Stimulated activated CD8-positive, alpha-beta memory T cell treated with anti-CD3 and anti-CD28 coated beads, Interleukin-12 subunit alpha, Interleukin-12 subunit beta, amount 100 ng/mL, for 1 hour (primary cell): Measurements from ENCODE around the gene ELL.

Source experiments
- DNase-seq: peaks from one replicate; pipeline ENCODE4 v3.0.0-alpha.2; 2020; ENCODE audit warnings: low read depth

The ELL gene

GRCh38 chr19:18488838-18489626 lies 32.8 kb downstream of the ELL start:
- DNase-seq: no peak

DNA sequence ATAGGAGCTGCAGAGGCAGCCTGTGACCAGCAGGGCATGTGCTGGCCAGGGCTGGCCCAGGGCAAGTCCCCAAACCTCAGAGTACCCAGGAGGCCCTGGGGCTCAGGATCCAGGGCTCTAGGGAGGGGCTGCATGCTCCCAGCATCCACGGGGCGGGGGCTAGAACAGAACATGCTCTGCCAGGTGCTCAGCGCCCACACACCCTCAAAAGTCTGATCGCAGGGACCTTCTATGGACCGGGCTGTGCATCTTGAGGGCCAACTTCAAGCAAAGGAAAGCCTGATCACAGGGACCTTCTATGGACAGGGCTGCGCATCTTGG lies 33.5 kb downstream of the ELL start:
- DNase-seq: no peak

GRCh38 chr19:18487576-18488402 lies 34.1 kb downstream of the ELL start:
- DNase-seq: no peak

- no peak for DNase-seq
Measured at GRCh38 chr19:18486746-18487145, 35.1 kb downstream of the ELL start.

- DNase-seq: no peak
Measured at GRCh38 chr19:18484992-18485391, 36.9 kb downstream of the ELL start.

DNA sequence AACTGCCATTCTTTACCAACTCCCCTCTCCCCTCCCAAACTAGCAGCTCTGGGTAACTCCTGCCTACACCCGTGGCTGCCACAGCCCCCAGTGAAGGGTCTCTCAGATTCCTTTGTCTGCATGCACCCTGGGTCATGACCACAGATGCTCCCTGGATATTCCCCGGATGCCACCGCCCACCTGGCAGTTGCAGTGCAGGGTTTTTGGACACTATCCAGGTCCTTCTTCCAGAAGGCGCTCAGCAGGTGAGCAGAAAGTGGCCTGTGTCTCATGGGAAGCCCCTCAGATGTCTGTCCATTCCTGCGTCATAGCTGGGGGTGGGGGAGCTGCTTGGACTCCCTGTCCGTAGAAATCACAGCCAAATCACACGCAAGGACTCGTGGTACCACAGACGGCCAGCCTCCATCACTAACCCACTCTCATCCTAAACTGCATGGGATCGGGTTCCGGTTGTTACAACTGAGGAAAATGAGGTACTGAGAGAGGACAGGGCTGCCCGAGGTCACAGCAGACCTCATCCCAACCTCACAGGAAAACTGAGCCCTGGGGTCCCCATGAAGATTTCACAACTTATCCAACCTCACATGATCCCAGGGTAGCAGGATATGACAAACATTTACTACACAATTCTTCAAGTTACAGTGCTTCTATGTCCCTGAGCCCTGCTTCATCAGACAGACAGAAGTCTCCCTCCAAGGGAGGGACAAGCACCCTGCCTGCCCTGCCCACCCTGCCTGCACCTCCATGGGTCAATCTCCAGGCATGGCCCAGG lies 38.6 kb downstream of the ELL start:
- DNase-seq: no peak

- no peak for DNase-seq
Measured at GRCh38 chr19:18481505-18482222, 40.2 kb downstream of the ELL start.

GRCh38 chr19:18480006-18480691 lies 41.7 kb downstream of the ELL start:
- DNase-seq: no peak

GRCh38 chr19:18478545-18479311 lies 43.1 kb downstream of the ELL start:
- no peak for DNase-seq

GRCh38 chr19:18477974-18478373 lies 43.9 kb downstream of the ELL start:
- DNase-seq: no peak

GRCh38 chr19:18477042-18477779 lies 44.7 kb downstream of the ELL start:
- DNase-seq: no peak

DNA sequence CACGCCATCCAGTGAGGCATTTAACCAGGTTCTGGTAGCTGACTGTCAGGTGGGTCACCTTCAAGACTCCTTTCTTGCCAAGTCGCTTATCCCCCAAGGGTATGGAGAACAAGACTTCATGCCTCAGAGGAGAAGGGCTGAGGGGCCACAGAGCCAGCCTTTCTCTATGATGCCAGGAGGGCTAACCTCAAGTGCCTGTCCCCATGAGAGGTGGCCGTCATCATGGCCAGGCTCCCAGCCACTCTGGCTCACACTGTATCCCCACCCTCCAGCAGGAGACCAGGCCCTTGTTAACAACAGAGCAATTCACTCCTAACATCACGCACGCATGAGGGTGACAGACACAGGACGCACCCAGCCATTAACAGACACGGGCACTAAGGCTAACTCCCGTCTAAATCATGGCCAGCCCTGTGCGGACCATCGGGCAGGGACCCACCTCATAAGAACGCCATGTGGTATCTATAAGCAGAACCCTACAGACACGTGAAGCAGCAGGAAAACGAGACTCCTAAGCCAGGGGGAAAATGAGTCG lies 45.3 kb downstream of the ELL start:
- DNase-seq: no peak

GRCh38 chr19:18475762-18476331 lies 46.0 kb downstream of the ELL start:
- DNase-seq: no peak

DNA sequence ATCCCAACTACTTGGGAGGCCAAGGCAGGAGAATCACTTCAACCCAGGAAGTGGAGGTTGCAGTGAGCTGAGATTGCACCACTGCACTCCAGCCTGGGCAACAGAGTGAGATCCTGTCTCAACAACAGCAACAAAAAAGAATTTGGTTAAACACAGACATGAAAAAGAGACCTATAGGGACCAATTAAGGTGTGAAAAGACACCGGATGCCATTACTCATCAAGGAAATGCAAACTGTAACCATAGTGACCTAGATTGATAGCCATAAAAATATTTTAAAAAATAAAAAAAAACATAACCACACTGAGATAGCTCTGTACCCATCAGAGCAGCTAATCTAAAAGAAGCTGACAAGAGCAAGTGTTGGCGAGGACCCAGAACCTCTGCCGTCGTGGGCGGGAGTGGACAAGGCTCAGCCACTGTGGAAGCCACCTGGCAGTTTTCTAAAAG lies 46.8 kb downstream of the ELL start:
- DNase-seq: no peak

DNA sequence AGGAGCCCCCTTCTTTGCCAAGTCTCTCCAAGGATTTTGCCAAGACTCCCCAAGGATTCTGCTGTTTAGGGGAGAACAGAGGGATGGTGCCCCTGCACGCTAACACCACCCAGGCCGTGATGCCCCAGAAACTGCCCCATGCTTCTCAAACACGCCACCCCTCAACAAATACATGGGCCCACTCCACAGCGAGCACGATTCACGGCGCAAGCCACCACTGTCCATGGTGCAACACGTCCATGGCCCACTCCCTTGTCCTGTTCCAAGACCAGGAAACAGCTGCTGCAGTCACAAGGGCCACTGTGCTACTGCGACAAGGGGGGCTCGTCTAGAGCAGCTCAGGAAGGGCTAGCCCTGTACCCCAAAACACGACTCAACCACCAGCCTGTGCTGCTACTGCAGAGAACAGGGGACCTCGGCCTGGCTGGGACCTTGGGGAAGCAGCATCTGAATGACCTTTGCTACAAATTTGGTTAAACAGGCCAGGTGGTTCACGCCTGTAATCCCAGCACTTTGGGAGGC lies 47.4 kb downstream of the ELL start:
- DNase-seq: no peak

GRCh38 chr19:18473706-18474087 lies 48.2 kb downstream of the ELL start:
- DNase-seq: no peak

GRCh38 chr19:18473003-18473705 lies 48.7 kb downstream of the ELL start:
- no peak for DNase-seq

DNA sequence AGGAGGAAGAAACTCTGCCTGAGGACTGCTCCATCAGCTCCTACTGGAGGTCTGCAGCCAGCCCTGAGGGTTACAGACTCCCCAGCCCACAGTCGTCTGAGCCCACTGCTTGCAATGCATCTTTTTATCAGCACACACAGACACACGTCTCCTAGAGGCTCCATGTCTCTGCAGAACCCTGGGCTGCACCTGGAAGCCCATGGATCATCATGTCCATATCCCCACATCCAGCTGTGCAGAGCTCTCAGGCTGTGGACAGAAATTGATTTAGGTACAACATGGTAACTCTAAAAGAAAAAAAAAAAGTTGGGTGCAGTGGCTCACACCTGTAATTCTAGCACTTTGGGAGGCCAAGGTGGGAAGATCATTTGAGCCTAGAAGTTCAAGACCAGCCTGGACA lies 51.1 kb downstream of the ELL start:
- DNase-seq: no peak
